Activated CD4-positive, alpha-beta T cell treated with anti-CD3 and anti-CD28 coated beads, Interleukin-2, amount 10 ng/mL, durations not matched to agents 24 days and 14 days (primary cell): ENCODE measurements around the gene GDPD2. TPM values are rescaled to one million over a fixed set of nuclear protein-coding genes. Genes with fewer than 3 reads are reported as not detected.

Experiments used
- DNase-seq: peaks from one replicate; pipeline ENCODE4 v3.0.0; 2022
- H3K27ac Mint-ChIP-seq: one replicate; pipeline ENCODE4 v1.8.0; 2022; ENCODE audit warnings: mild to moderate bottlenecking, mixed read lengths
- H3K27me3 Mint-ChIP-seq: one replicate; pipeline ENCODE4 v1.8.0; 2022; ENCODE audit warnings: mixed read lengths
- H3K36me3 Mint-ChIP-seq: one replicate; pipeline ENCODE4 v1.8.0; 2022; ENCODE audit warnings: low read depth, mild to moderate bottlenecking, mixed read lengths
- H3K4me1 Mint-ChIP-seq: one replicate; pipeline ENCODE4 v1.8.0; 2021; ENCODE audit warnings: mixed read lengths
- H3K4me3 Mint-ChIP-seq: one replicate; pipeline ENCODE4 v1.8.0; 2022; ENCODE audit warnings: mild to moderate bottlenecking, moderate library complexity, mixed read lengths
- H3K9me3 Mint-ChIP-seq: one replicate; pipeline ENCODE4 v1.8.0; 2021; ENCODE audit warnings: mixed read lengths
- intact Hi-C: fragments of 100-400 bp; cut with micrococcal nuclease; formaldehyde crosslinking; loops from one replicate; pipeline ENCODE4 v1.15.1; 2023
- total RNA-seq: library from RNA; stranded (reverse); gene quantifications from 2 replicates; pipeline ENCODE4 v1.2.3, GENCODE V29; 2022

The GDPD2 gene
- total RNA-seq, 1 donor from 2014 or later: 0.12 TPM

DNA sequence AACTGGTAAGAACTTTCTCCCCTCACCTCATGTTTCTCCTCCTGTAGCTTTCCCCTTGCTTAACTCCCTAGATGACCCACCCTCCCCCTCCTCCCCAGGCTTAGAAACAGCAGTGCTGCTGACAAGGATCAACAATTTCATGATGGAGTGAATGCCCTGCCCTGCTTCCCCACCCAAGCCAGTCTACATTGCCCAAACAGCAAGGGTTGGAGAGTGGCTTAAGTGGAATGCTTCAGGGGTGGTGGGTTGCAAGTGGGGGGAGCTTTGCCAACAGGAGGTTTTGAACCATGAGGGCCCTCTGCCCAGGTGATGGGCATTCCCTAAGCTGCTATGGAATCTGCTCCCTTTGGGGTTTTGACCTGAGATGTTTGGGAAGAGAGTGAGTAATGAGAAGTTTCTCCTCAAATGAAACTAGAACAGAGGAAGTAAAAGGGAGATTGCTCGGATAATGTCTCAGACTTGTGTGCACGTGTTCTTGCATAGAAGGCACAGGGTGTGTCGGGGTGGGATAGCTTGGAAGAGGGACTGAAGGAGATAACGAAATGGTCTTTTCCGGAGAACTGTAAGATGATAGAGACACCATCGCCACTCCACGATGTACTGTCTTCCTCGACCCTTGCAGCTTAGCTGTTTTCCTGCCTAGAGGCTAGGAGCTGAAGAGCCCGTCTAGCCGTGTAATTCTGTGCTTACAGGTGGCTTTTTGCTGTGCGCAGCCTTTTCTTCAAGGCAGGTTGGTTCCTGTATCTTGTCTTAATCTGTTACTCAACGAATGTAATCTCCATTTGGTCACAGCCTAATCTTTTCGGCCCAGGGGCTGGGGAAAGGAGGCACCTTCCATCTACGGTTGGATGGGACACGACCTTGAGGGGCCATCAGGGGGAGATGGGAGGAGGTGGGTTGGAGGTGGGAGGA is 10.1 kb downstream of the GDPD2 start:
- intact Hi-C loops: loop anchor here (5.0 to 10.0 kb wide), 3 partner anchors 96 to 542 kb away; partner anchors contain the start of gene KIF4A
- H3K4me3 Mint-ChIP-seq: peak overlapping the region; percentile 93
- peaks cover 23% of the 10 kb centered on the region for H3K4me1 Mint-ChIP-seq
- peaks cover 6% of the 10 kb centered on the region for H3K27me3 Mint-ChIP-seq
- H3K9me3 Mint-ChIP-seq: no peaks in the 10 kb centered on the region
- no peaks in the 10 kb centered on the region for H3K36me3 Mint-ChIP-seq
- DNase-seq: no peak
- H3K27ac Mint-ChIP-seq: peak overlapping the region; percentile 95

DNA sequence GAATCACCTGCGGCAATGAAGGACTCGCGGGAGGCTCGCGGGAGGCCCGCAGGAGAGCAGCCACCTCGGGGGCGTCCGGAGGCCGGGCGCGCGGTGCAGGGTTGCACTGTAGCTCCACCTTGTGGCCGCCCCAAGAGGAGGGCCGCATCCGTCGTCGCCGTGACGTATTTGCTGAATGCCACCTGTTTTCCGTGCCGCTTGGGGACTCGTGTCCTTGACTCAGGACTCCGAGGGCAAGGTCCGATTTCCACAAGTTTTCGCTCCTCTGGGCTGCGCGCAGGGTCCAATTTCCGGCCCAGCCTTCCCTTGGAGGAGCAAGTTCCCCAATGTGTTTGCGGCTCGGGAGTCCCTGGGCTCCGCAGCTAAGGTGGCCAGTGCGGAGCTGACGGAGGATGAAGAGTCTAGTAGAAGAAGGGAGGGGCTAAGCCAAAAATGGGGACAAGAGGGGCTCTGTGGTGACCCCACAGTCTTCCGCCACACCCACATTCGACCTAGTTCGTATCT is 10.8 kb downstream of the GDPD2 start:
- Mint-ChIP-seq H3K9me3 (no peaks in the 10 kb centered on the region), H3K36me3 (no peaks in the 10 kb centered on the region), H3K4me3 (peak overlapping the region; percentile 93), H3K27me3 (peaks cover 6% of the 10 kb centered on the region), H3K4me1 (peaks cover 30% of the 10 kb centered on the region), H3K27ac (peak overlapping the region; percentile 95)
- intact Hi-C loops: loop anchor here (1.0 to 10.0 kb wide), 6 partner anchors 18 to 541 kb away; partner anchors contain the start of genes IGBP1 and KIF4A
- DNase-seq: peak; percentile 92

DNA sequence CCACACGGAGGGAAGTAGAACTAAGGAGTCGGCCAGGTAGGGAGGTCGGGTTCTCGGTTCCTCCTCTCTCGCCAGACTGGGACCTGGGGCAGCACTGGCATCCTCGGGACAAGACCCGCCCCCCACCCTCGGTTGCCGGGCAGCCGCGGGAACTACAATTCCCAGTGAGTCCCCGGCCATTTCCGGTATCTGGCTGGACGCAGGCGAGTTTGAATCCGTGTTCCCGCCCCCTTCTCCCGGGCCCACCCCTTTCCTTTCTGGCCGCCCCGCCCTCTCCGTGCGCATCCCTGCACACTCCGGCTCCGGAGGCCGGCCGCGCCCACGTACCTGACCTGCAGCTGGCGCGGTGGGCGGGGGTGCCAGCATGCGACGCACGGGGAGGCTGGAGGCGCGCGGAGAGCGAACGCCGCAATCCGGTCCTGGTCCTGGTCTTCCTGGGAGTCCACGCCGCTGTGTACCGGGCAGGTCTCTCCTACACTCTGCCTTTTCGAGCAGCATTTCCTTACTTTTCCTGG is 11.3 kb downstream of the GDPD2 start:
- H3K36me3 Mint-ChIP-seq: no peaks in the 10 kb centered on the region
- DNase-seq: peak; percentile 85
- peaks cover 8% of the 10 kb centered on the region for H3K27me3 Mint-ChIP-seq
- H3K9me3 Mint-ChIP-seq: no peaks in the 10 kb centered on the region
- H3K27ac Mint-ChIP-seq: peak overlapping the region; percentile 95
- H3K4me3 Mint-ChIP-seq: peak overlapping the region; percentile 93
- intact Hi-C loops: loop anchor here (1.0 to 10.0 kb wide), 6 partner anchors 18 to 540 kb away; partner anchors contain the start of genes IGBP1 and KIF4A
- peaks cover 34% of the 10 kb centered on the region for H3K4me1 Mint-ChIP-seq

DNA sequence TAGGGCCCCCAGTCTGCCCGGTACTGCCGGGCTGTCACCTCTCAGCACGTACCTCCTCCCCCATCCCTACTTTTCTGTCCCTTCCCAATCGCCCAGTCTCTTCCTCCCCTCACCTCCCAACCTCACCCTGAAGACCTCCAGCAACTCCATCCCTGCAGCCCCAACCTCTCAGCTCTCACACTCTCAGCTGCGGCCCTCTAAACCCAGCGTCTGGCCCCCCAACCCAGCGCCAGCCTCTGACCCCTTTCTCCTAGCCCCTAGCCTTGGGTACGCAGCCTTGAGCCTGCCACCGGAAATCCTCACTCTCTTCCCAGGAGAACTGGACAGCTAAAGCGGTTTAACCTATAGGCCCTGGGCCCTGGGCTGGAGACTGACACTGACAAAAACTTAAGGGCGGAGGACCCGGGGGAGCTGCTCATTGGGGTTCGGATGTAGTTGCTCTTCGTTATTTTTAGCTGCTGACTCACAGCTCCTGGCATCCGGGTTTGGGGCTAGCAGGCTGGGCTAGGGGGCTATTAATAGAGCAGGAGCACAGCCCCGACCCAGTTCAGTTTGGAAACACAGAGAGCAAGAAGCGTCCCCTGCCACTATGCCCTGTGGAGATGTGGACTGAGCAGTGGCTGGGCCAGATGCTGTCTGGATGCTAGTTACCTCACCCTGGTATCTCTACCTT is 11.9 kb downstream of the GDPD2 start:
- peaks cover 9% of the 10 kb centered on the region for H3K27me3 Mint-ChIP-seq
- intact Hi-C loops: loop anchor here (1.0 to 10.0 kb wide), 6 partner anchors 17 to 540 kb away; partner anchors contain the start of genes IGBP1 and KIF4A
- peak overlapping the region; percentile 71 for H3K27ac Mint-ChIP-seq
- peak; percentile 62 for DNase-seq
- peak overlapping the region; percentile 84 for H3K4me3 Mint-ChIP-seq
- peaks cover 34% of the 10 kb centered on the region for H3K4me1 Mint-ChIP-seq
- H3K9me3 Mint-ChIP-seq: no peaks in the 10 kb centered on the region
- no peaks in the 10 kb centered on the region for H3K36me3 Mint-ChIP-seq

DNA sequence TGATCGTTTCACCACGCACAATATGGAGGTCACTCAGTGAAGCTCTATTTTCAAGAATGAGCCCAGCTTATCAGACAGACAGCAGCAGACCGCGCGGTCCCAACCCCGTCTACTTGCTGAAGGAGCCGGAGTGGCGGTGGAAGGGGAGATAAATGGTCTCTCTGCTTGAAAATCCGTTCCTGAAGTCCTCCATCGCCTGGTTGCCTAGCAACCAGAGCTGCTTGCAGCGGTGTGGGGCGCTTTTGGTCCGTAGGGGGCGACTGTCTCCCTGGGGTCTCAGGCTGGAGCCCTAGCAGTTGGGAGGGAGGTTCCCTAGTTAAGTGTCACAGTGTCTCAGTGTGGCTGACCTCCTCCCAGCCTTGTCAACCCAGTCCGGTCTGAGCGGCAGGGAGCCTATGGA is 13.2 kb downstream of the GDPD2 start:
- Mint-ChIP-seq H3K4me1 (peaks cover 34% of the 10 kb centered on the region), H3K27me3 (peaks cover 18% of the 10 kb centered on the region), H3K36me3 (no peaks in the 10 kb centered on the region), H3K27ac (peak overlapping the region; percentile 58), H3K9me3 (no peaks in the 10 kb centered on the region), H3K4me3 (no peak overlapping the region)
- intact Hi-C loops: loop anchor here (10.0 kb wide), 1 partner anchor 538 kb away; no protein-coding TSS in a partner anchor
- peak; percentile 58 for DNase-seq

DNA sequence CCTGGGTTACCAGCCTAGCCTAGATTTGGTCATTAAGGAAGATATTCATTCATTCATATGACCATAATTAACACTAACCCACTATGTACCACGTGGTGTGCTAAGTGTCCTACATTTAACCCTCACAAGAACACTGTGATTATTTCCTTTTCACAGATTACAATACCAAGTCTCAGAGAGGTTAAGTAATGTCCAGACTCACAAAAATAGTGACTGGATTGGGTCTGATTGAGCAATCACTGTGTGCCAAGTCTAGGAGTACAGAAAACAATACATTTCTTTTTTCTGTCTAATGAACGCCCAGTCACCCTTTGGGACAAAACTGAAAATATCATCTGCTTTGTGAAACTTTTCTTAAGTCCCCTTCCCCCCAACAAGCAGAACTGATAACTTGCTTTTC is 13.9 kb downstream of the GDPD2 start:
- H3K4me1 Mint-ChIP-seq: peaks cover 34% of the 10 kb centered on the region
- H3K9me3 Mint-ChIP-seq: no peaks in the 10 kb centered on the region
- DNase-seq: no peak
- H3K27ac Mint-ChIP-seq: no peak overlapping the region
- H3K4me3 Mint-ChIP-seq: no peak overlapping the region
- no peaks in the 10 kb centered on the region for H3K36me3 Mint-ChIP-seq
- intact Hi-C loops: loop anchor here (10.0 kb wide), 1 partner anchor 538 kb away; no protein-coding TSS in a partner anchor
- H3K27me3 Mint-ChIP-seq: peaks cover 24% of the 10 kb centered on the region

DNA sequence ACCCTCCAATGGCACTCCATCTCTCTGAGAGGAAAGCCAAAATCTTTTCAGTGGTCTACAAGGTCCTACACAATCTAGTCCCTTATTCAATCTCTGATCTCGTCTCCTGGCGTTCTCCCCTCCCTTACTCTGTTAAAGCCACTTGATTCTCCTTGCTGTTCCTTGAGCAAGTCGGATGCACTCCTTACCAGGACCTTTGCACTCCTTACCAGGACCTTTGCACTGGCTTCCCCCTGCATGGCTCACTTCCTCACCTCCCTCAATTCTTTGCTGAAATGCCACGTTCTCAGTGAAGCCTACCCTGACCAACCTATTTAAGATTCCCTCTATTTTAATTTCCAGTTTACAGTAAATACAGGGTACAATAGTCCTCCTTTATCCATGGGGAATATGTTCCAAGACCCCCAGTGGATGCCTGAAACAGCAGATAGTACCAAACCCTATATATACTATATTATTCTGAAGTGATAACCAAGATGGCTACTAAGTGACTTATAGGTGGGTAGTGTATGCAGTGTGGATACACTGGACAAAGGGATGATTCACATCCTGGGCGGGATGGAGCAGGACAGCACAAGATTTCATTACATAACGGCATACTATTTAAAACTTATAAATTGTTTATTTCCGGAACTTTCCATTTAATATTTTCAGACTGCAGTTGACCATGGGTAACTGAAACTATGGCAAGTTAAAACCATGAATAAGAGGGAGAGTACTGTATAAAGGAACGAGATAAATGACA is 15.0 kb downstream of the GDPD2 start:
- H3K27me3 Mint-ChIP-seq: peaks cover 35% of the 10 kb centered on the region
- no peaks in the 10 kb centered on the region for H3K36me3 Mint-ChIP-seq
- no peak for DNase-seq
- intact Hi-C loops: loop anchor here (10.0 kb wide), 1 partner anchor 537 kb away; no protein-coding TSS in a partner anchor
- H3K4me3 Mint-ChIP-seq: no peak overlapping the region
- no peak overlapping the region for H3K27ac Mint-ChIP-seq
- peaks cover 33% of the 10 kb centered on the region for H3K4me1 Mint-ChIP-seq
- H3K9me3 Mint-ChIP-seq: no peaks in the 10 kb centered on the region

DNA sequence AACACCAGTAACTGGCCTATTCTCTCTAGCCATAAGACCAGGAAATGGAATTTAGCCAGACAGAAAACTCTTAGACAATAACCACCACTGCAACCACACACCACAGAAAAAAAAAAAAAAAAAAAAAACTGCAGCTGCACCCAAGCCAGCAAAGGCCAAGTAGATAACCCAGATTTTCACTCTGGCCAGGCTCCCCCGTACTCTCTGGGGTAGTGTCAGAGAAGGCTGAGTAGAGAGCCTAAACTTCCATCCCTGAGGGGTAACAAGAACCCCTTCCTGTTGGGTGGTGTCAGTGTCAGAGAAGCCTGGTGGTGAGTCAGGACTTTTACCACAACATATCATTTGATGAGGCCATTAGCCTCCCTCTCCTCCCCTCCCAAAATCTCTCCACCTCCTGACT is 15.9 kb downstream of the GDPD2 start:
- Mint-ChIP-seq H3K36me3 (no peaks in the 10 kb centered on the region), H3K4me1 (peaks cover 25% of the 10 kb centered on the region), H3K9me3 (no peaks in the 10 kb centered on the region), H3K27me3 (peaks cover 39% of the 10 kb centered on the region), H3K4me3 (no peak overlapping the region), H3K27ac (peak overlapping the region; percentile 51)
- intact Hi-C loops: loop anchor here (10.0 kb wide), 1 partner anchor 536 kb away; no protein-coding TSS in a partner anchor
- peak; percentile 61 for DNase-seq

DNA sequence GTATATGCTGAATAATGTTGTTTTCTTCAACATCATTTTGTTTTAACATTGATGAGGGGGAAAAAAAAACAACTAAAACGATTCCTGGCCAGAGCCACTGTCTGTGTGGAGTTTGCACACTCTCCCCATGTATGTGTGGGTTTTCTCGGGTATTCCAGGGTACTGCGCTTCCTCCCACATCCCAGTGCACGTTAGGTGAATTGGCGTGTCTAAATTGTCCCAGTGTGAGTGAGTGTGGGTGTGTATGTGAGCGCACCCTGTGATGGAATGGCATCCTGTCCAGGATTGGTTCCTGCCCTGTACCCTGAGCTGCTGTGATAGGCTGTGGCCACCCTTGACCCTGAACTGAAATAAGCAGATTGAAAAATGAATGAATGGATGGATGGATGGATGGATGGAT is 19.1 kb downstream of the GDPD2 start:
- peaks cover 20% of the 10 kb centered on the region for H3K4me1 Mint-ChIP-seq
- H3K36me3 Mint-ChIP-seq: no peaks in the 10 kb centered on the region
- H3K27ac Mint-ChIP-seq: no peak overlapping the region
- peaks cover 60% of the 10 kb centered on the region for H3K27me3 Mint-ChIP-seq
- no peak overlapping the region for H3K4me3 Mint-ChIP-seq
- intact Hi-C loops: no loop called here
- no peaks in the 10 kb centered on the region for H3K9me3 Mint-ChIP-seq
- no peak for DNase-seq

DNA sequence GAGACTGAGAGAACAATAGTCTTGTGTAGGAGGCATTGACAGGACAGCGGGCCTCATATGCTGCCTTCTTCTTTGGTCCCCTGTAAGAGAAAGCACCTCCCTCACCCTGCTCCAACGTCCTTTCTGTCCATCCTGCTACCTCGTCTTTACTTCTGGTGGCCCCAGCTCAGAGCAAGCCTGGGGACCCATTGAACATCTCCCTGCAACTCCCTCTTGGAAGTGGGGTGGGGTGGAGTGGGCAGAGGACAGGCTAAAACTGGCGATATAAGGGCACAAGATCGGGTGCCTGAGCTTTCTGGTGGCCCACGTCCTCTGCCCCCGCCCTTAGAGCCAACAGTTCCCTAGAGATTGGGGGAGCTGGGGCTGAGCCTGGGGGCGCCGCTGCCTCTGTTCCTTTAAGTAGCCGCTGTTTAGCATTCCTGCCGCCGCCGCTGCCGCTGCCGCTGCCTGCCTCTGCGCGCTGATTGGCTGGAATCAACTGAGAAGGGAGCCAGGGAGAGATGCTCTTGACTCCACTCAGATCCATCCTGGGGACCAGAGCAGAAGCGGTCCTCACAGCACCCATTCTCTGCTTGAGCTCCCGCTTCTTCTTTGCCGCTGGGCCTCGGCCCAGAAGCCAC is 21.3 kb downstream of the GDPD2 start, which contains the start of gene DLG3:
Gene DLG3 (plus strand): TSS at position 510 of the 620 bp plus-strand sequence. CDS start 367 bp downstream, outside the sequence.
- no peaks in the 10 kb centered on the region for H3K36me3 Mint-ChIP-seq
- H3K27ac Mint-ChIP-seq: no peak within 1 kb of the TSS
- peaks cover 4% of the 10 kb centered on the region for H3K4me1 Mint-ChIP-seq
- no peaks in the 10 kb centered on the region for H3K9me3 Mint-ChIP-seq
- peak within 1 kb of the TSS; percentile 58 for H3K4me3 Mint-ChIP-seq
- H3K27me3 Mint-ChIP-seq: peaks cover 54% of the 10 kb centered on the region
- intact Hi-C loops: no loop called here
- DNase-seq: peak; percentile 69

DNA sequence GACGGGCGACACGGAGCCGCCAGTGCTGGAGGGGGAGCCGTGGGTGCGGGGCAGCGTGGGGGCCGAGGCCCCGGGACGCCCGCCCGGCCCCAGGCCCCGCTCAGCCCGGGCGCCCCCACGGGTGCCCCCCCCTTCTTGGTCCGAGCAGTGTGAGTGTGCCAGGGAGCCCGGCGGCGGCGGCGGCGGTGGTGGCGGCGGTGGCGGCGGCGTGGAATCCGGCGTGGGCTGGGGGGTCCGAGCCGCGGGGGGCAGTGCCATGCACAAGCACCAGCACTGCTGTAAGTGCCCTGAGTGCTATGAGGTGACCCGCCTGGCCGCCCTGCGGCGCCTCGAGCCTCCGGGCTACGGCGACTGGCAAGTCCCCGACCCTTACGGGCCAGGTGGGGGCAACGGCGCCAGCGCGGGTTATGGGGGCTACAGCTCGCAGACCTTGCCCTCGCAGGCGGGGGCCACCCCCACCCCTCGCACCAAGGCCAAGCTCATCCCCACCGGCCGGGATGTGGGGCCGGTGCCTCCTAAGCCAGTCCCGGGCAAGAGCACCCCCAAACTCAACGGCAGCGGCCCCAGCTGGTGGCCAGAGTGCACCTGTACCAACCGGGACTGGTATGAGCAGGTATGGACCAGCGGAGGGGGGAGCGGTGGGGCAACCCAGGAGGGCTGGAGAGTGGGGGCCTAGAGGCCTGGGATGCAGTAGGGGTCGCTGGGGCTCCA is 22.0 kb downstream of the GDPD2 start:
- DNase-seq: no peak
- intact Hi-C loops: no loop called here
- peaks cover 53% of the 10 kb centered on the region for H3K27me3 Mint-ChIP-seq
- H3K4me3 Mint-ChIP-seq: peak overlapping the region; percentile 58
- no peaks in the 10 kb centered on the region for H3K36me3 Mint-ChIP-seq
- no peaks in the 10 kb centered on the region for H3K9me3 Mint-ChIP-seq
- no peak overlapping the region for H3K27ac Mint-ChIP-seq
- H3K4me1 Mint-ChIP-seq: peaks cover 4% of the 10 kb centered on the region

DNA sequence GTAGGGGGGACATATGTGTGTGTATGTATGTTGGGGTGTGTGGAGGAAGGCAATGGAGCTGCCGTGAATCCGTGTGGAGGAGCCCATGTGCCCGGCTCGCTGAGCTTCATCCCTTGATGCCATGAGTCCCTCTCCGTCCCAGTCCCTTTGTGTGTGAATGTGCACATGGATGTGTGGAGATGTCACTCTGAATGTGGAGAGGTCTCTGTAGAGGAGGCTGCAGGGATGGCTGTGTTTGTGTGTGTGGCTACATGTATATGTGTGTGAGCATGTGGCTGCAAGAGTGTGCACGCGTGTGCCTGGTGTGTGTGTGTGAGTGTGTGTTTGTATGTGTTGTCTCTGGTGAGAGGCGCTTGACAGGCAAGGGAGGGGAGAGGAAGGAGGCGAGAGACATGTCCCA is 22.8 kb downstream of the GDPD2 start:
- Mint-ChIP-seq H3K9me3 (no peaks in the 10 kb centered on the region), H3K4me1 (peaks cover 4% of the 10 kb centered on the region), H3K36me3 (no peaks in the 10 kb centered on the region), H3K27ac (no peak overlapping the region), H3K27me3 (peaks cover 47% of the 10 kb centered on the region), H3K4me3 (peak overlapping the region; percentile 44)
- DNase-seq: no peak
- intact Hi-C loops: no loop called here
